Endodermal cell (in vitro differentiated cells): ENCODE data around the gene CPSF4. TPM values are rescaled to one million over a fixed set of nuclear protein-coding genes. Genes with fewer than 3 reads are reported as not detected.

Experiments used
- DNase-seq: peaks from one replicate; pipeline ENCODE4 v3.0.0-alpha.2; 2017
- H3K27ac ChIP-seq: 2 replicates; pipeline ENCODE4 v1.5.1; 2013; ENCODE audit warnings: mild to moderate bottlenecking, low read depth, low read length, moderate library complexity
- H3K27me3 ChIP-seq: 2 replicates; pipeline ENCODE4 v1.6.1; 2013; ENCODE audit warnings: mild to moderate bottlenecking, low read length, moderate library complexity; ENCODE audit not compliant: insufficient read depth, control insufficient read depth, poor library complexity, severe bottlenecking
- H3K36me3 ChIP-seq: 2 replicates; pipeline ENCODE4 v1.7.0; 2013; ENCODE audit warnings: mild to moderate bottlenecking, low read length, moderate library complexity; ENCODE audit not compliant: control insufficient read depth, insufficient read depth
- H3K4me1 ChIP-seq: one replicate; pipeline ENCODE4 v1.7.0; 2013; ENCODE audit warnings: low read length; ENCODE audit not compliant: control insufficient read depth, insufficient read depth
- H3K4me3 ChIP-seq: 2 replicates; pipeline ENCODE4 v1.5.1; 2013; ENCODE audit warnings: mild to moderate bottlenecking, low read length, moderate library complexity
- H3K9ac ChIP-seq: 2 replicates; pipeline ENCODE4 v1.6.1; 2013; ENCODE audit warnings: mild to moderate bottlenecking, low read length, moderate library complexity; ENCODE audit not compliant: poor library complexity, severe bottlenecking; ENCODE audit errors: extremely low read depth
- H3K9me3 ChIP-seq: 2 replicates; pipeline ENCODE4 v1.6.1; 2013; ENCODE audit warnings: mild to moderate bottlenecking, low read length, moderate library complexity; ENCODE audit not compliant: control insufficient read depth
- H3K27ac Mint-ChIP-seq: 2 replicates; pipeline ENCODE4 v1.8.0; 2020; ENCODE audit warnings: mixed read lengths
- H3K27me3 Mint-ChIP-seq: 2 replicates; pipeline ENCODE4 v1.8.0; 2021; ENCODE audit warnings: mild to moderate bottlenecking, mixed read lengths; ENCODE audit not compliant: insufficient read depth
- H3K36me3 Mint-ChIP-seq: 2 replicates; pipeline ENCODE4 v1.8.0; 2020; ENCODE audit warnings: low read depth, mixed read lengths
- H3K4me1 Mint-ChIP-seq: 2 replicates; pipeline ENCODE4 v1.8.0; 2020; ENCODE audit warnings: mixed read lengths
- H3K4me3 Mint-ChIP-seq: 2 replicates; pipeline ENCODE4 v1.8.0; 2020; ENCODE audit warnings: mild to moderate bottlenecking, moderate library complexity, mixed read lengths
- H3K9me3 Mint-ChIP-seq: 2 replicates; pipeline ENCODE4 v1.8.0; 2020; ENCODE audit warnings: mild to moderate bottlenecking, mixed read lengths
- WGBS, 2 experiments: methylation state at CpG; one replicate each; pipeline versions ENCODE4 v1.1.5 to v1.1.7; 2013; ENCODE audit warnings: missing lambda C conversion rate in 2 of 2, mixed read lengths in 1 of 2; ENCODE audit not compliant: insufficient coverage in 1 of 2, insufficient read length in 1 of 2; 5-methylcytosine and 5-hydroxymethylcytosine counted together
- total RNA-seq, 2 donors: library from RNA; stranded (reverse); fragmentation: NEBNext Ultra II Directional in 1 of 2; extraction: Animal tissue kit (Norgen Biotek cat#: 25700) in 1 of 2; gene quantifications; 2 replicates in 1 of 2; 3 replicates in 1 of 2; pipeline ENCODE4 v1.2.1, GENCODE V29; 2021
- TF ChIP-seq, protein P1 (sequence below): fragments of 200-600 bp; sonication (generic); conservative IDR thresholded peaks from 2 replicates; pipeline ENCODE4 v1.5.0; 2021; ENCODE audit warnings: antibody characterized with exemption, mild to moderate bottlenecking

The CPSF4 gene
- total RNA-seq, 2 donors from 2014 or later = 87.3 to 126 TPM

DNA sequence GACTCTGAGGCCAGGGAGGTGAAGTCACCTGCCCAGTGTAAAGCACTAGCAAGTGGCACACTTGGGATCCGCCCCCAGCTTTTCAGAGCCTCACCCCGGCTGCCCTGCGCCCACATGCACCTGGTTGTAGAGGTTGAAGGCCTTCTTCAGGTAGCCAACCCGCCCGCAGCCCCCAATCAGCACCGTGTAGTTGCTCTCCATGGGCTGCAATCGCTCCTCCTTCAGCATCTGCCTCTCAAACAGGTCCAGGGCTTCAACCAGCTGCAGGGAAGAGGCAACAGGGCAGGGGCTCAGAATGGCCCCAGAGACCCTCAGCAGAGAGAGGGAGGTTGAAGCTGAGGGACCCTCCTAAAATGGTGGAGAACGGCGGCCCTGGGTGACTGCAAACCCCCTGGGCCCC lies 5.6 kb upstream of the CPSF4 start:
- Histone ChIP-seq H3K36me3 (peaks cover 61% of the 10 kb centered on the region), H3K4me3 (peak overlapping the region; percentile 19), H3K9me3 (no peaks in the 10 kb centered on the region), H3K27me3 (no peaks in the 10 kb centered on the region), H3K27ac (no peak overlapping the region), H3K9ac (no peak overlapping the region), H3K4me1 (peaks cover 8% of the 10 kb centered on the region)
- Mint-ChIP-seq H3K27me3 (no peaks in the 10 kb centered on the region), H3K4me3 (no peak overlapping the region), H3K4me1 (peaks cover 10% of the 10 kb centered on the region), H3K36me3 (peaks cover 61% of the 10 kb centered on the region), H3K9me3 (no peaks in the 10 kb centered on the region), H3K27ac (peak overlapping the region; percentile 64)
- 93 to 97% methylated on average over 4 to 9 of the region's 9 CpGs for WGBS, 2 experiments
- TF ChIP-seq, protein P1, sequence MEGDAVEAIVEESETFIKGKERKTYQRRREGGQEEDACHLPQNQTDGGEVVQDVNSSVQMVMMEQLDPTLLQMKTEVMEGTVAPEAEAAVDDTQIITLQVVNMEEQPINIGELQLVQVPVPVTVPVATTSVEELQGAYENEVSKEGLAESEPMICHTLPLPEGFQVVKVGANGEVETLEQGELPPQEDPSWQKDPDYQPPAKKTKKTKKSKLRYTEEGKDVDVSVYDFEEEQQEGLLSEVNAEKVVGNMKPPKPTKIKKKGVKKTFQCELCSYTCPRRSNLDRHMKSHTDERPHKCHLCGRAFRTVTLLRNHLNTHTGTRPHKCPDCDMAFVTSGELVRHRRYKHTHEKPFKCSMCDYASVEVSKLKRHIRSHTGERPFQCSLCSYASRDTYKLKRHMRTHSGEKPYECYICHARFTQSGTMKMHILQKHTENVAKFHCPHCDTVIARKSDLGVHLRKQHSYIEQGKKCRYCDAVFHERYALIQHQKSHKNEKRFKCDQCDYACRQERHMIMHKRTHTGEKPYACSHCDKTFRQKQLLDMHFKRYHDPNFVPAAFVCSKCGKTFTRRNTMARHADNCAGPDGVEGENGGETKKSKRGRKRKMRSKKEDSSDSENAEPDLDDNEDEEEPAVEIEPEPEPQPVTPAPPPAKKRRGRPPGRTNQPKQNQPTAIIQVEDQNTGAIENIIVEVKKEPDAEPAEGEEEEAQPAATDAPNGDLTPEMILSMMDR = no peak
- no peak for DNase-seq

DNA sequence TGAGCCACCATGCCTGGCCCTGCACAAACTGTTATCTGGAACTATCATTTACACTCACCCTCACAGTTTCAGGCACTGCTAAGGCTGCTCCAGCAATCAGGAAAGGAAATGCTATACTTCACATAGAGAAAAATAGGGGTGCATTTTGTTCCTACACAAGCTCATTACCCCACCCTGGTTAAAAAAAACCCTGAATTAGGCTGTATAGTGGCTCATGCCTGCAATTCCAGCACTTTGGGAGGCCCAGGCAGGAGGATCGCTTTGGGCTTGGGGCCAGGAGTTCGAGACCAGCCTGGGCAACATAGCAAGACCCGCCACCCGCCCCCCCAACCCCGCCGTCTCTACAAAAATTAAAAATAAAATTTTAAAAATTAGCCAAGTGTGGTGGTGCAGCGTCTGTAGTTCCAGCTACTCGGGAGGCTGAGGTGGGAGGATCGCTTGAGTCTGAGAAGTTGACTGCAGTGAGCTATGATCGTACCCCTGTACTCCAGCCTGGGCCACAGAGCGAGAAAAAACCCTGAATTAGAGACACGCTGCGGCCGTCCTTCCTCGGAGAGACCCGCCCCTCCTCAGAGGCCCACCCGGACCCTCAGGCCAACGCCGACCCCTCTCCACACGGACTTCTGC lies 684 bp upstream of the CPSF4 start:
- H3K27ac Mint-ChIP-seq = peak overlapping the region; percentile 97
- H3K4me1 Mint-ChIP-seq = peaks cover 9% of the 10 kb centered on the region
- no peaks in the 10 kb centered on the region for H3K27me3 Mint-ChIP-seq
- no peaks in the 10 kb centered on the region for H3K9me3 Mint-ChIP-seq
- peak overlapping the region; percentile 92 for H3K4me3 ChIP-seq
- TF ChIP-seq, protein P1 = no peak
- H3K36me3 Mint-ChIP-seq = peaks cover 38% of the 10 kb centered on the region
- no peak for DNase-seq
- no peaks in the 10 kb centered on the region for H3K9me3 ChIP-seq
- H3K27ac ChIP-seq = no peak overlapping the region
- no peaks in the 10 kb centered on the region for H3K27me3 ChIP-seq
- H3K4me1 ChIP-seq = peaks cover 2% of the 10 kb centered on the region
- 21% methylated on average over 10 to 18 of the region's 20 CpGs for WGBS, 2 experiments
- H3K36me3 ChIP-seq = peaks cover 42% of the 10 kb centered on the region
- H3K9ac ChIP-seq = peak overlapping the region; percentile 79
- H3K4me3 Mint-ChIP-seq = peak overlapping the region; percentile 96

DNA sequence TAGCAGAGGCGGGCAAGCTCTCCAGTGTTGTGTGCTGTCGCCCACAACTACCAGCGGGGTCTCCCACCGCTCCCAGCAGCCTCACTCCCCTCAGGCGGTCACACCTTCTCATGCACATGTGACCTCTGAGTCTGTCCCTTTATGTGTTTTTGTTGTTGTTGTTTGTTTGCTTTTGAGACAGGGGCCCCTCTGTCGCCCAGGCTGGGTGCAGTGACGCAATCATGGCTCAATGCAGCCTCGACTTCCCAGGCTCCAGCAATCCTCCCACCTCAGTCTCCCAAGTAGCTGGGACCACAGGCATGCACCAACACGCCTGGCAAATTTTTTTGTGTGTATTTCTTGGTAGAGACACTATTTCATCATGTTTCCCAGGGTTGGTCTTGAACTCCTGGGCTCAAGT lies 1.5 kb downstream of the CPSF4 start:
- H3K36me3 ChIP-seq = peaks cover 40% of the 10 kb centered on the region
- 72% methylated on average over 9 of the region's 9 CpGs; no CpG with 5 or more reads in 1 of the 2 experiments for WGBS, 2 experiments
- peaks cover 2% of the 10 kb centered on the region for H3K4me1 ChIP-seq
- H3K9ac ChIP-seq = peak overlapping the region; percentile 79
- H3K27ac Mint-ChIP-seq = peak overlapping the region; percentile 92
- H3K4me1 Mint-ChIP-seq = peaks cover 9% of the 10 kb centered on the region
- no peaks in the 10 kb centered on the region for H3K27me3 ChIP-seq
- DNase-seq = no peak
- no peaks in the 10 kb centered on the region for H3K9me3 ChIP-seq
- H3K4me3 Mint-ChIP-seq = peak overlapping the region; percentile 96
- H3K4me3 ChIP-seq = peak overlapping the region; percentile 92
- H3K27ac ChIP-seq = no peak overlapping the region
- no peaks in the 10 kb centered on the region for H3K27me3 Mint-ChIP-seq
- H3K36me3 Mint-ChIP-seq = peaks cover 37% of the 10 kb centered on the region
- H3K9me3 Mint-ChIP-seq = no peaks in the 10 kb centered on the region
- TF ChIP-seq, protein P1 = no peak
